NOMO-1 (cell line): ENCODE results near the gene GALNT6.

ENCODE experiments used
- DNase-seq, 2 experiments: peaks; one replicate each; lab custom pipeline; 2025; ENCODE audit not compliant: unreplicated experiment in 2 of 2; lab: John Stamatoyannopoulos, UW

GALNT6 gene

GRCh38 chr12:51386351-51386750, 4.9 kb downstream of the GALNT6 start:
- DNase-seq: no peak

GRCh38 chr12:51383269-51383905, 7.8 kb downstream of the GALNT6 start:
- DNase-seq: no peak

DNA sequence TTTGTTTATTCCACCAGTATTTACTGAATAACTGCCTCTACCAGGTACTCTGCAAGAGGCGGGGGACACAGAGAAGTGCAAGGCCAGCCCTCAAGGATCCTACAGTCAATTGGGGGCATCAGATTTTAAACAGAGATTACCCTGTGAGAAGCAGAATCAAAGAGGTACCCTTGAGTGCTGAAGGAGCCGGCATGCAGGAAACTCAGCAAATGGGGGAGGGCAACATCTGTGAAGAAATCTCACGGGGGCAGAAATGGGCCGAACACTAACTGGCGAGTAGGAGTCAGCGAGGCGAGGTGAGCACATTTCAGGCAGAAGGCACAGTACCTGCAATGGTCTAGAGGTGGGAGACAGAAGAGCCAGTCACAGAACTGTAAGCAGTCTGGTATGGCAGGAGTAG, 9.0 kb downstream of the GALNT6 start:
- no peak for DNase-seq

DNA sequence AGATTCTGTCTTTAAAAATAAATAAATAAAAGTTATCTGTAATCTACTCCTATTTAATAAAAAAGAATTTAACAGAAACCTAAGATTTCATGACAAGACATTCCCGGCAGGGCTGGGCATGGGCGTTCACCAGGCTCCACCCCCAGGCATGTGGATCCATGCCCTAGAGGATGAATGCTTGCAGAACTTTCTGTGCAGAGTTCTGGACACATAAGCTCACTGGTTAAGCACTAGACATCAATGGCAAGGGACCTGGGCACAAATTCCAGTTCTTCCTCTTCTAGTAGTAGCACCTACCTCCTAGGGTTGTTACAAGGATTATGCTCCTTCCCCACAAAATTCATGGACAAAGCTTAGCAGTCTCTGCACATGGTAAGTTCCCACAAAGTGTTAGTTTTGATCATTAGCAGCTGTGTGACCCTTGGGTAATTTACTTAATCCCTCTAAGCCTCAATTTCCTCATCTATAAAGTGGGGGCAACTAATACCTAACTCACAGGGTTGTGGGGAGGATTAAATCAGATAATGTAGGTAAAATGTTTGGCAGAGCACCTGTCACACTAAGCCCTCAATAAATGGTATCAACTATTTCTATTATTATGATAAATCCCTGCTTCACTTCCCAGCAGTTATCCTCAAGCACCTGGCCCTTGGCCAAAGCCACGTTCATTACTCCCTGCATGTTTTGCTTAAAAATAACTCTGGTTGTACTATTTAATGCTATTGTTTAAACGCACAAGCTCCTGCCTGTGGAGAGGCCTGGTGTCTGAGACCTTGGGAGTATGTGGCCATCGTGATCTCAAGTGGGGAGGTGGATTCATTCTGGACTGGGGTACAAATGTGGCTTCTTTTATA, 9.8 kb downstream of the GALNT6 start:
- DNase-seq: no peak

GRCh38 chr12:51379571-51379970, 11.6 kb downstream of the GALNT6 start:
- DNase-seq: no peak

DNA sequence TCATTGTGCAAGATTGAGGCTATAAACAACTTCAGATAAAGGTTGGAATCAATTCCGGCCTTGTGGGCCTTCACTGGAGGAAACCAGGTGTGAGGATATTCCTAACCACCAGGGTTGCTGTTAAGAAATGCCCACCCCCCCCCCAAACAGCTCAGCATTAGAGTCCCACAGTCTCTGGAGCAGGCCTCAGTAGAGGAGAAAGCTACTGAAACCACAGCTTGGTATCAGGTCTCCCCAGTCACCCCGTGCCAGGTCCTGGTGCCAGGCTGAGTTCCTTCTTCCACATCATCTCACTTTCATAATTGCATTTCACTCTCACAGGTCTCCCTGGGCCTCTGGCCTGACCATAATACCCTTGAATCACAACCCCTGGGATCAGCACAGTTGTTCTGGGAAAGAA, 12.5 kb downstream of the GALNT6 start:
- DNase-seq: no peak

- no peak for DNase-seq
Measured at GRCh38 chr12:51377099-51377984, 13.9 kb downstream of the GALNT6 start.

GRCh38 chr12:51374856-51375255, 16.4 kb downstream of the GALNT6 start:
- no peak for DNase-seq

GRCh38 chr12:51374361-51374760, 16.8 kb downstream of the GALNT6 start:
- no peak for DNase-seq

- DNase-seq: peak; percentile 19 to 62
Measured at GRCh38 chr12:51373187-51373586, 18.0 kb downstream of the GALNT6 start.

- no peak for DNase-seq
Measured at GRCh38 chr12:51372021-51372420, 19.2 kb downstream of the GALNT6 start.

DNA sequence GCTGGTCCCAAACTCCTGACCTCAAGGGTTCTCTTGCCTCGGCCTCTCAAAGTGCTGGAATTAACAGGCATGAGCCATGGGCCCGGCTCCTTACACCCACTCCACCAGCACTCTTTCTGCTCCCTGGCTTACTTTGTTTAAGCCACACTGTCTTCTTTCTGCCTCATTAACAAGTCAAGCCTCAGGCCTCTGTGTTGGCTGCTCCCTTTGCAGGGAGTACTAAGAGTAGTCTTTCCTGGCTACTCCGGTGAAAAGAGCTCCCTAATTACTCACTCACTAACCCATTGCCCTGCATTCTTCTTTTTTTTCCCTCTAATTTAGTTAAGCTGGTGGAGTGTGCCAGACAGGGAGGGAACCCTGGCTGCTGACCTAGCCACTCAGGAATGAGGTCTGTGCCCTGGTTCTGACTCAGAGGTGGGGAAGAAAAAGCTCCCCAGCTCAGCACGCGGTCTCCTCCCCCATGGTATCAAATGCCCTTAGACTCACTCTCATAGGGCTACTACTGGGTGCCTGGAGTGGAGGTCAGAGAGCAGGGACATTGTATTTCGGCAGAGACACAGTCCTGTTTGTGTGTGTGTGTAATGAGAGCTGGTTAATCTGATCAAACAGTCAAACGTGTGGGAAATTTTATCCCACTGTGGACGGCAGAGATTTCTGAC, 19.8 kb downstream of the GALNT6 start:
- no peak for DNase-seq

DNA sequence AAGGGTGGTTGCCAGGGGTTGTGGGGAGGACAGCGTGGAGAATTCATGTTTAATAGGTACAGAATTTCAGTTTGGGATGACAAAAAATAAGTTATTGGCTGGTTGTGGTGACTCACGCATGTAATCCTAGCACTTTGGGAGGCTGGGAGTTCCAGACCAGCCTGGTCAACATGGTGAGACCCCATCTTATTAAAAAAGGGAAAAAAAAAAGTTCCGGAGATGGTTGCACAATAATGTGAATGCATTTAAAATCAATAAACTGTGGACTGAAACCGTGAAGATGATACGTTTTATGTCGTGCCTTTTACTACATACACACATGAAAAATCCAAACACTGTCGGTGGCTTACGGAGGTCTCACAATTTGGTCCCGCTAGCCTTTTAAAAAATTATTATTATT, 20.5 kb downstream of the GALNT6 start:
- no peak for DNase-seq

GRCh38 chr12:51369581-51369980, 21.6 kb downstream of the GALNT6 start:
- no peak for DNase-seq

- peak; percentile 71 to 81 for DNase-seq
Measured at GRCh38 chr12:51368640-51369517, 22.3 kb downstream of the GALNT6 start.

DNA sequence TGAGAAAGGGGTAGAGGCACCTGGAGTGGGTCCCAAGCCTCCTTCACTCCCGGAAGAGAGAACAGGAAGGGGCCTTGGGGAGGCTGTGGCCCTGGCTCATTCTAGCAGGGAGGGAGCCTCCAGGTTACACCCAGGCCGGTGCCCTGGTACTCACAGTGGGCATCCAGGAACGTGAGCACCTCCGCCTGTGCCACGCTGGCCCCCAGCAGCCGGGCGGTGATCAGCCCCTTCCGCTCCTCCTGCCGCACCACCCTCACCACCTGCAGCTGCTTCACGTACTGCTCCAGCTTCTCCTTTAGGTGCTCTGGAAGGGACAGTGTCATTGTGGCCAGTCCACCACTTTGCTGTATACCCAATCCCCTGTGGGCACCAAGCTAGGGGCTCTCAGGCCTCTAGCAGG, 25.9 kb downstream of the GALNT6 start:
- DNase-seq: no peak

GRCh38 chr12:51364001-51364400, 27.2 kb downstream of the GALNT6 start:
- DNase-seq: no peak

GRCh38 chr12:51362747-51363342, 28.4 kb downstream of the GALNT6 start:
- no peak for DNase-seq

GRCh38 chr12:51362307-51362706, 28.9 kb downstream of the GALNT6 start:
- no peak for DNase-seq
